MM.1S (cell line): ENCODE data around the gene MCCD1.

Experiments
- EZH2 ChIP-seq: fragments of 300-600 bp; sonication (generic); optimal IDR thresholded peaks from 2 replicates; pipeline ENCODE3; 2017; ENCODE audit warnings: low read depth, mild to moderate bottlenecking, antibody characterized with exemption, low read length, mixed read lengths
- TF ChIP-seq, protein P1 (sequence below): fragments of 300-600 bp; sonication (generic); IDR thresholded peaks from 2 replicates; pipeline ENCODE4 v1.5.1; 2016; ENCODE audit warnings: antibody characterized with exemption, low read length, mixed read lengths

DNA sequence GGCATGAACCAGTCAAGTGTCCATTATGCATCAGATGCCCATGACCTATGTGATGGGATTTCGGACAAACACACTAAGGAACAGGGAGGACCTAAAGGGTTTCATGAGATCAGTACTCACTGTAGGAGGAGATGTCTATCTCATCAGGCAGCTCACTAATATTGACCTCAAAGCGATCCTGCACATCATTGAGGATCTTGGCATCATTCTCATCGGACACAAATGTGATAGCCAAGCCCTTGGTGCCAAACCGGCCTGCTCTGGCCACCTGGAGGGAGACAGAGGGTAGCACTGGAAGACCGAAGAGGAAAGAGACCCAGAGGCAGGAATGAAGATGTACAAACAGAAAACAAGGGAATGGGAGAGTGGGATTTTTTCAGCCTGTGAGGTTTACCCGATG is 1.9 kb downstream of the MCCD1 start:
- TF ChIP-seq, protein P1, sequence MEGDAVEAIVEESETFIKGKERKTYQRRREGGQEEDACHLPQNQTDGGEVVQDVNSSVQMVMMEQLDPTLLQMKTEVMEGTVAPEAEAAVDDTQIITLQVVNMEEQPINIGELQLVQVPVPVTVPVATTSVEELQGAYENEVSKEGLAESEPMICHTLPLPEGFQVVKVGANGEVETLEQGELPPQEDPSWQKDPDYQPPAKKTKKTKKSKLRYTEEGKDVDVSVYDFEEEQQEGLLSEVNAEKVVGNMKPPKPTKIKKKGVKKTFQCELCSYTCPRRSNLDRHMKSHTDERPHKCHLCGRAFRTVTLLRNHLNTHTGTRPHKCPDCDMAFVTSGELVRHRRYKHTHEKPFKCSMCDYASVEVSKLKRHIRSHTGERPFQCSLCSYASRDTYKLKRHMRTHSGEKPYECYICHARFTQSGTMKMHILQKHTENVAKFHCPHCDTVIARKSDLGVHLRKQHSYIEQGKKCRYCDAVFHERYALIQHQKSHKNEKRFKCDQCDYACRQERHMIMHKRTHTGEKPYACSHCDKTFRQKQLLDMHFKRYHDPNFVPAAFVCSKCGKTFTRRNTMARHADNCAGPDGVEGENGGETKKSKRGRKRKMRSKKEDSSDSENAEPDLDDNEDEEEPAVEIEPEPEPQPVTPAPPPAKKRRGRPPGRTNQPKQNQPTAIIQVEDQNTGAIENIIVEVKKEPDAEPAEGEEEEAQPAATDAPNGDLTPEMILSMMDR = no peak
- TF ChIP-seq EZH2 = no peak
